ENCODE data around the gene LRIG3. TPM values are rescaled to one million over a fixed set of nuclear protein-coding genes. Genes with fewer than 3 reads are reported as not detected.

LRIG3 gene
- total and polyA plus RNA-seq, 2 of the 8 experiments (the other 6 are each of a cell fraction or from before 2014, with no cell fraction given): 6.5 to 9.1 TPM

DNA sequence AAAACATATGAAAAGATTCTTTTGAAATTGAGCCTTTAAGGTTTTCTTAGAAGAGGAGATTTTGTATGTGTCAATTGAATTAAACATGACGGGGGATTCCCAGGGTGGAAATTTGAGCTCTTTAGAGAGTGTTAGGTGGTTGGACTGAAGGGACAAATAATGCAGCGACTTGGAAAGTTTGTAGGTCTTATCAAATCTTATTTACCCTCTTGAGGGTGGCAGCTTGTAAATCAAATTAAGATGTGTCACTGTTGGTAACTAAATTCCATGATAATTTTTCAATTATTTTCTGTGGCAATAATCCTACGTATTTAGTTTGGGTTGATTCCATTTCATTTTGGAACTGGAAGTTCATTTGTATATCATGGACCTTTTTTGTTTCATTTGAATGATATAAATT lies 33.7 kb upstream of the LRIG3 start (continued):
- no peak for TF ChIP-seq ATF2 (IDR thresholded peaks at IDR 0.05; ENCODE audit: low read length)
- no peak for TF ChIP-seq SP4 (IDR thresholded peaks at IDR 0.05; ENCODE audit: low read length)
- TF ChIP-seq SUZ12 (IDR thresholded peaks at IDR 0.05; ENCODE audit: low read length): no peak
